GM18508 (cell line): Measurements from ENCODE around the gene C3orf52.

Experiments
- ATAC-seq: cut with Tn5 transposase; IDR thresholded peaks from one replicate; pipeline ENCODE4 v1.9.1; 2021; ENCODE audit warnings: moderate number of reproducible peaks; ENCODE audit not compliant: insufficient read depth, unreplicated experiment

The C3orf52 gene

DNA sequence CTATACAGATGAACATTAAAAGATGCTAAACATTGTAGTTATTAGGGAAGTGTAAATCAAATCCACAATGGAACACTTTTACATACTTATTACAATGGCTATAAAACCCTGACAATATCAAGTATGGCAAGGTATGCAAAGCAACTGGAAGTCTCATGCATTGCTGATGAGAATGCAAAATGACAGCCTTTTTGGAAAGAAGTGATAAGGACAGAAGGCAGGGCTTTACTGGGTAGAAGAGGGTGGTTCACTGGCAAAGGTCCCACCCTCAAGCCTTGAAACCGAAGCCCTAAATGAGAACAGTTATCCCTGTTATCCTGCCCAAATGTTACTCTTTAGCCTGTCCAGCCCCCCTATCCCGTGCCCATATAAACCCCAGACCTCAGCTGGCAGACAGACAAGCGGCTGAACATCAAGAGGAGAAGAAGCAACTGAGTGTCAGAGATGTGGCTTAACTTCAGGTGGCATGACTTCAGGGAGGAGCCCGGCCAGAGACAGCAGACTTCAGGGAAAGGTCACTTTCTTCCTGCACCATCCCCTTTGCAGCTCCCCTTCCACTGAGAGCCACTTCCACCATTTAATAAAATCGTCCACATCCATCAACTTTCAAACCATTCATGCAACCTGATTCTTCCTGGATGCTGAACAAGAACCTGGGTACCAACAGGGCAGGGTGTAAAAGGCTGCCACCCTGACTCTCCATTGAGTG lies 47.6 kb downstream of the C3orf52 start:
- no peak for ATAC-seq

DNA sequence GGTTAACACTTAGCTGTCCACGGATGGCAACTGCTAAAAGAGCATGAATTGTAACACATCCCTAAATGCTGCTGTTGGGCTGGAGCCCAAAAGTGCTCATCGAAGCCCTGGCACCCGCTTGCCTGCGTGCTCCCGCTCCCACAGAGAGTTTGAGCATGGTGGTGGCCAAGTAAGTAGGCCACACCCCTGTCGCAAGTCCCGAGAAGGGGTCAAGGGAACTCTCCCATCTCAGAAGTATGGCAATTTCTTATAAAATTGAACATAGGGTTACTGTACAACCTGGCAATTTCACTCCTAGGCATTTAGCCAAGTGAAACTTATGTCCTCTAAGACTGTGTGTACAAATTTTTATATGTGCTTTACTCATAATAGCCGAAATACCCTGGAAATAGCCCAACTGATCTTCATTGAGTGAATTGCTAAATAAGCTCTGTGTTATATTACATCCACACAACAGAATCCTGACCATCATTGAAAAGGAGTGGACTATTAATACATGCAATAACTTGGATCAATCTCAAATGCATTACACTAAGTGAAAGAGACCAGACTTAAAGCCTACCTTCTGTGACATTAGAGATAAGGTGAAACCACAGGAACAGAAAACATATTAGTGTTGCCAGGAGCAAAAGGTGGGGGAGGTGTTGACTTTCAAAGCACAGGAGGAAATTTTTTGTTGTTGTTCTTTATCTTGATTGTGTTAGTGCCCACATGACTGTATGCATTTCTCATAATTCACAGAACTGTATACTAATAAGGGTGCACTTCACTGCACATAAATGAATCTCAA lies 48.3 kb downstream of the C3orf52 start:
- no peak for ATAC-seq

DNA sequence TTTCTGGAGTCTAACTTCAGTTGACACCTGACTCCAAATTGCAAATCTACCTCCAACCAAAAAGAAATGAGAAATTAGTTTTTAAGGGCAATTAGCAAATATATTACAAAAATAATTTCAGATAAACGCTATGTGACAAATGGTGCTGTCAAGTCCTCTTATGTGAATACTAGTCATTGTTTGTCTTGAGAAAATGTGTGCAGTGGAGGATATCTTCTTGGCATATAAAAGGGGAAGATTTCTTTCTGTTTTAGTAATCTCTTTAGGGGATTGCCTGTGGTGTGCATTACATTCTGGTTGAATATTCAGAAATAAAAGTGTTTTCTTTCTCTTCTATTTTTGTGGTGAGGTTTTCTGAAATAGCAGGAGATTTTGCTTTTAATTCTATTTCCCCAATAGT lies 49.9 kb downstream of the C3orf52 start:
- ATAC-seq, result no peak

DNA sequence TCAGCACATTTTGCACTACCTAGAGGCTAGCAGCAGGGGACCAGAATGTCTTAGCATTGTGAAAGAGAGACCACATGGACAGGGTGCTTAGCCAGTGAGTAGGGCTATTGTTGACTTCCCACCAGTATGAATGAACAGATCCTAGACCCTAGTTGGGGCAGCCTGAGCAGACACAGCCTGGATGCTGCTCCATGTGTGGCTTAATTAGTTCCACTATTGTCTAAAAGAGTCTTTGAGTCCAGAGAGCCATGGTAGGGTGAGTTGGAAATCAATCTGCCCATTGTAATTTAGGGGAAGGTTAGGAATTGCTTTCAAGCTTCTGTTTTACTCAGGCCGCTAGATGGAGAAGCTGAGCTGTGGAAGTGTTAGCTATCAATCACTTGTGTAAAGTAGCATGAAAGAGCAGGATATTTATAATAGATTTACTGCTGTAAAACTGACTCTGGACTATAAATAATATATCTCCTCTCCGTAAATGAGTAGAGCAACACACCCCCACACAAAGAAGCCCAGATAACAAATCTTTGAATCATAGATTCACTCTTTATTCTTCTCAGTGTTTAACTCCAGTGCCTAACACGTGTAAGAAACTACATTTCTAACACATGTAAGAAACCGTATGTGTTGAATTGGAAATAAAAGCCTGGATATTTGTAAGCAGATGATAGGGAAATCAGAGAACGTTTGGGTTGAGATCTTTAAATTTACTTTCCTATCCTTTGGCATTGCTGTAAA lies 50.9 kb downstream of the C3orf52 start:
- ATAC-seq, result no peak

DNA sequence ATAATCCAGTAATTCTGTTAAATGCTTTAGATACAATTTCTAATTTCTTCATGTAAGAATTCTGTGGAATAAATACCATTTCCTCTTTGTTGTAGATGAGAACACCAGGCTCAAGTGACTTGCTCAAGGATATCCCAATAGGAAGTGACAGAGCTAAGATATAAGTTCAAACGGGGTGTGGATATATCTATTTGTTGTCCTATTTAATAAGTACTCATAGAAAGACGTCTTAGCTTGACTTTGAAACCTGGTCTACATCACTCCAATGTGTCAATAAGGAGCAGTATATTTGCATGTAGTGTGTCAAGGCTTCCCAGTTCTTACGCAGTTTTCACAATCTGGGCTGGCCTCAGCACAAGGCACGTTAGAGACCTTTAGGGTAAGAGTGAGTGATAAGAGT lies 51.6 kb downstream of the C3orf52 start:
- no peak for ATAC-seq

DNA sequence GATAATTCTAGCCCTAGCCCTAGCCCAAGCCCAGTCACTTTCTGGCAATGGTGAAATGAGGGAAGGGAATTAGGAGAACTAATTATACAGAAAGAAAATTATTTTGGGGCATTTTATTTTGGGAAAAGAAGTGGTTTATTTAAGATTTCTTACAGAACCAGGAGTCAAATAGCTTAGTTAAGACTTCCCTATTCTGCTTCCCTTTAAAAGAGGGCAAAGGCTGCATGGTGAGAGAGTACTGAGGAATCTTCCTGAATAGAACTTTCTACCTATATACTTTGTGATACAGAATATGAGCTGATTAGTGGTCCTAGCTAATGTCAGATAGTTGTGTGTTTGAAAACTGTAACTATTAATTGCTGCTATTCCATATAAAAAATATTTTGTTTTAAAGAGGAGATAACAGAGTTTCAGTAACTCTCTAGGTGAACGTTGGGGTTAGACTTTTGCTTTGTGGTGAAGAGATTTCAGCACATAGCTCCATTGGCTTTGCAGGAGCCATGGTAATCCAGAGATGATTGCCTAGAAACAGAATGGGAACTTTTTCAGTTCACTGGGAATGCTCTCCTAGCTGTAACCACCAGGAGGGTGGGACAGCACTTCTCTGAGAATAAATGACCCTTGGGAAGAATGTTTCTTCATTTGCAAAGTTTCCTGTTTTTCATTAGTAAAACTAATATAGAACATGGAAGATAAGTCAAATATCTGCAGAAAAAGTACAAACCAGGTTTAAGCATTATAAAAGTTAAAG lies 52.2 kb downstream of the C3orf52 start:
- no peak for ATAC-seq

DNA sequence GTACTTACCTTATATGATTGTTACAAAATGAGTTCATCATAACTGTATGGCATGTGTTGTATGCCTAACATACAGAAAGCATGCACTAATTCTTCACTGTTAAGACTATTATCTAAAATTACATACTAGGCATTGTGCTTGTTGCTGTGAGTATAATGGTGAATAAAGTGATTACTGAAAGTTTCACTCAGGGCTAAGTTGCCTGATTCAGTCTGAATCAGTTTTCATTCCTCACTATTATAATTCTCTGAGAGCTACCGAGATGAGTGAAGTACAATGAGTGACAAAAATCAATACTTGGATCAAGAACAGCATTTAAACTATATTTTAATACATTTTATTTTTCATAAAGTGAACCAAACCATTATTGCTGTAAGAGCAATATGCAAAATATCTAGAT lies 54.4 kb downstream of the C3orf52 start:
- no peak for ATAC-seq

DNA sequence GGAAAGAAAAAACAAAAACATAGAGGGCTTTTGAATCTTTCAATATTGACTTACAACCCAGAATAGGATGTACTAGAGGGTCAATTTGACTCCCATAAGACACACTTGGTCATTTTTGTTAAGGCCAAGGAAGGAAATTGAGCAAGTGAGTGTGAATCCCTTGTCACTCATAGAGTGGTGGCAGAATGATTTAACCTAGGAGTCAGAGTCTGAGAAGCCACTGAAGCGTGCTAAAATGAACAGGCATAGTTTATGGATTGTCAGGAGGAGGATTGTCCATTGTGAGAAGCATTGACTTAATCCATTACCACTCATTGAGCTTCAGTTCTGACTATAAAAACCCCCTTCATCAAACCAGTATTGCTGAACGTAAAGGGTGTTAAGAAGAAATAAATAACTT lies 55.1 kb downstream of the C3orf52 start:
- no peak for ATAC-seq

DNA sequence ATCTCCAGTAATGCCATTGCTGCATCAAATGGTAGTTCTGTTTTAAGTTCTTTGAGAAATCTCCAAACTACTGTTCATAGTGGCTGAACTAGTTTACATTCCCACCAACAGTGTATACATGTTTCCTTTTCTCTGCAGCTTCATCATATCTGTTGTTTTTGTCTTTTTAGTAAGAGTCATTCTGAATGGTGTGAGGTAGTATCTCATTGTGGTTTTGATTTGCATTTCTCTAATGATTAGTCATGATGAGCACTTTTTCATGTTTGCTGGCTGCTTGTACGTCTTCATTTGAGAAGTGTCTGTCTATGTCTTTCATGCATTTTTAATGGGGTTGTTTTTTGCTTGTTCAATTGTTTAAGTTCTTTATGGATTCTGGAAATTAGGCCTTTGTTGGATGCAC lies 57.1 kb downstream of the C3orf52 start:
- ATAC-seq, result no peak

DNA sequence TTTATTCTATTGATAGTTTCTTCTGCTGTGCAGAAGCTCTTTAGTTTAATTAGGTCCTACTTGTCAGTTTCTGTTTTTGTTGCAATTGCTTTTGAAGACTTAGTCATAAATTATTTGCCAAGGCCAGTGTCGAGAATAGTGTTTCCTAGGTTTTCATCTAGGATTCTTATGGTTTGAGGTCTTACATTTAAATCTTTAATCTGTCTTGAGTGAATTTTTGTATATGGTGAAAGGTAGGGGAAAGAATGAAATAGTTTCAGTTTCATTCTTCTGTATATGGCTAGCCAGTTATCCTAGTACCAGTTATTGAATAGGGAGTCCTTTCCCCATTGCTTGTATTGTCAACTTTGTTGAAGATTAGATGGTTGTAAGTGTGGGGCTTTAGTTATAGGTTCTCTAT lies 57.5 kb downstream of the C3orf52 start:
- no peak for ATAC-seq

DNA sequence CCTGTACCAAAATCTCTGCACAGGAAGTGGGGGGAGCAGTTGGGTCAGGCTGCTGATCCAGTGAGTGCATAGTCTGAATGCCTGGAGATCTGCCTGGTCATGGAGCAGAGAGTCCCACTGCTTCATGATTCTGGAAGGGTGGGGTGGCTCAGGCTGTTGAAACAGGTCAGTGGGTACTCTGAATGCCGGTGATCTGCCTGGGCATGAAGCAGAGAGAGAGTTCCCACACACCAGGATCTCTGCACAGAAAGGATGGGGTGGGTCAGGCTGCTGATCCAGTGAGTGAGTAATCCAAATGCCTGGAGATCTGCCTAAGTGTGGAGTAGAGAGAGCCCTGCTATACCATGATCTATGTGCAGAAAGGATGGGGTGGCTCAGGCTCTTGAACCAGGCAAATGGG lies 62.9 kb downstream of the C3orf52 start:
- no peak for ATAC-seq

DNA sequence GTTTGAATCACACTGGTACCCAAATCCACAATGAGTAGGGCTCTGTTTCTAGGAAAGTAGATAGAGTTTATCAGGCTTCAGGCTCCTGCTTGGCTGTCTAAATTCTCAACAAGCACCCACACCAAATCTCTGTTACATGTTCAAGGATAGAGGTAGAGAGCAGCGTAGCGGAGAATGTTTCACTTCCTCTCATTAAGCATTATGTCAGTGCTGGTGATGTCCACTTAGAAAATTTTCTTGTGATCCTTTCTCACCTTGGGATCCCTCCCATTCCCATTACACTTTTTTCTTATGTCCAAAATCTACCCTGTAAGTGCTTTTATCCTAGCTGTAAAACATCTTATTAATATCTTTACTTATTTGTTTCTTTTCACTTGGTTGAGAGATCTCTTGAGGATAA lies 81.6 kb downstream of the C3orf52 start:
- ATAC-seq, result peak; percentile 72
